C4-2B (cell line): ENCODE data around the gene CATSPERE.

ENCODE experiments used
- ZFX ChIP-seq: fragments of 450-650 bp; IDR thresholded peaks from 2 replicates; pipeline ENCODE4 v1.6.1; 2017
- TF ChIP-seq, protein P1 (sequence below): fragments of 450-650 bp; conservative IDR thresholded peaks from 2 replicates; pipeline ENCODE4 v1.5.1; 2017; ENCODE audit warnings: mild to moderate bottlenecking

DNA sequence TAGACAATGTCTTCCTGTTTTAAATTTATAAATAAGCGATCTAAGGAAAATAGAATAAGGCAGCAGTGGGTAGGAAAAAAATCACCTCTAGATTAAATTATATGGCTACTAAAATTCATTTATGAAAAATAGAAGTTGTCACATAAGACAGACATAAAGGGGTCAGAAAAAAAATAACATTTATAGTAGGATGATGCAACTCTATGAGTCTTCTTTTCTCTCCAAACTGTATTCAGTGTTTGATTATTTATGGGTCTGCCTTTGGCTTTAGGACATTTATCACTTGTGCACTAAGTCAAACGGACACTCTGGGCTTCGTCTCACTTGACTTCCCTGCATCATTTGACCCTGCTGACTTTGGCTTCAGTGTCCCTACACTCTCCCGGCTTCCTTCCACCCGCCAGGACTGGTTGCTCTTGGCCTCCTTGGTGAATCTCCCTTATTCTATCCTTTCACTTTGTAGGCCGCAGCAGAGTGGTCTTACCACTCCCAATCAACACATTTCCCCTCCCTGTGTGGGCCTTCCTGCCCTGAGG is 144.8 kb downstream of the CATSPERE start:
- TF ChIP-seq, protein P1, sequence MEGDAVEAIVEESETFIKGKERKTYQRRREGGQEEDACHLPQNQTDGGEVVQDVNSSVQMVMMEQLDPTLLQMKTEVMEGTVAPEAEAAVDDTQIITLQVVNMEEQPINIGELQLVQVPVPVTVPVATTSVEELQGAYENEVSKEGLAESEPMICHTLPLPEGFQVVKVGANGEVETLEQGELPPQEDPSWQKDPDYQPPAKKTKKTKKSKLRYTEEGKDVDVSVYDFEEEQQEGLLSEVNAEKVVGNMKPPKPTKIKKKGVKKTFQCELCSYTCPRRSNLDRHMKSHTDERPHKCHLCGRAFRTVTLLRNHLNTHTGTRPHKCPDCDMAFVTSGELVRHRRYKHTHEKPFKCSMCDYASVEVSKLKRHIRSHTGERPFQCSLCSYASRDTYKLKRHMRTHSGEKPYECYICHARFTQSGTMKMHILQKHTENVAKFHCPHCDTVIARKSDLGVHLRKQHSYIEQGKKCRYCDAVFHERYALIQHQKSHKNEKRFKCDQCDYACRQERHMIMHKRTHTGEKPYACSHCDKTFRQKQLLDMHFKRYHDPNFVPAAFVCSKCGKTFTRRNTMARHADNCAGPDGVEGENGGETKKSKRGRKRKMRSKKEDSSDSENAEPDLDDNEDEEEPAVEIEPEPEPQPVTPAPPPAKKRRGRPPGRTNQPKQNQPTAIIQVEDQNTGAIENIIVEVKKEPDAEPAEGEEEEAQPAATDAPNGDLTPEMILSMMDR: no peak
- TF ChIP-seq ZFX: no peak
